ENCODE data around the gene STRADB.
A peak's percentile ranks its signal among the peaks of the same experiment; 100 is the strongest.
"Not testable (repeated sequence)": the region's sequence is repeated elsewhere in the genome, so short reads cannot be mapped to it uniquely, and the experiment has no call there.

Gene STRADB, protein sequence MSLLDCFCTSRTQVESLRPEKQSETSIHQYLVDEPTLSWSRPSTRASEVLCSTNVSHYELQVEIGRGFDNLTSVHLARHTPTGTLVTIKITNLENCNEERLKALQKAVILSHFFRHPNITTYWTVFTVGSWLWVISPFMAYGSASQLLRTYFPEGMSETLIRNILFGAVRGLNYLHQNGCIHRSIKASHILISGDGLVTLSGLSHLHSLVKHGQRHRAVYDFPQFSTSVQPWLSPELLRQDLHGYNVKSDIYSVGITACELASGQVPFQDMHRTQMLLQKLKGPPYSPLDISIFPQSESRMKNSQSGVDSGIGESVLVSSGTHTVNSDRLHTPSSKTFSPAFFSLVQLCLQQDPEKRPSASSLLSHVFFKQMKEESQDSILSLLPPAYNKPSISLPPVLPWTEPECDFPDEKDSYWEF

DNA sequence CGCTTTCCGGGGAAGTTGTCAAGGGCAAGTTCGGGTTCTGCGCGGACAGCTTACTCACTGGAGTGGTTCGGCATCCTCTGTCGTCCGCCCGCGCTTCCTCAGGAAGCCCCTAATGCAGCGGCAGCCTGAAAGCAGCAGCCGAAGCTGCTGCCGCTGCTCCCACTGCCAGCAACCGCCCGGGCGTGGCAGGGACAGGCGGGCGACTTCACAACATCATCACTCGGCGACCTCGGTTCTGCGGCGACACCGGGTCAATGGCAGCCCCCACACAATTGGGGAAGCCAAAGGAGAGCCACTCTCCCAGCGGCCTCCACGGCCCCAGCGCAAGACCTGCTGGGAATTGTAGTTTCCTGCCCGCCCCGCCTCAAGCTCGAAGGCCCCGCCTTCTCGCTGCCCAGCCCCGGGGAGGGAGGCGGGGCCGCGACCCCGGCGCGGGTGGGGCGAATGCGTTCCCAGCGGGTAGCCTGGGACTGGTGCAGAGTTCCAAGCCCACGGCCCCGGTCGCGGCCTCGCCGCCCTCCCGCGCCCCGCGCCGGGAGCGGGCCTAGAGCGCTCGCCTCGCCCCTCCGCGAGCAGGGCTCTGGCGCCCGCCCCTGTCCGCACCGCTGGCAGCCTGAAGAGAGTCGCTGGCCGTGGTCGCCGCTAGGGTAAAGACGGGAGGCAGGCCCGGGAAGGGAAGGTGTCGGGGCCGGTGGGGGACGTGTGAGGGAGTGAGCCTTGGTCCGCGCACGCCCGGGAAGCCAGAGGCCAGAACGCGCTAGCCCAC lies at the start of gene STRADB, which contains the start of gene TRAK2:
STRADB (plus strand) TSS at position 449 of the 766 bp plus-strand sequence. CDS start 3,101 bp downstream, outside the sequence.
TRAK2 (minus strand) TSS at position 167 of the 766 bp plus-strand sequence. CDS start 30,951 bp downstream, outside the sequence.
- peak; percentile 97 for DNase-seq

DNA sequence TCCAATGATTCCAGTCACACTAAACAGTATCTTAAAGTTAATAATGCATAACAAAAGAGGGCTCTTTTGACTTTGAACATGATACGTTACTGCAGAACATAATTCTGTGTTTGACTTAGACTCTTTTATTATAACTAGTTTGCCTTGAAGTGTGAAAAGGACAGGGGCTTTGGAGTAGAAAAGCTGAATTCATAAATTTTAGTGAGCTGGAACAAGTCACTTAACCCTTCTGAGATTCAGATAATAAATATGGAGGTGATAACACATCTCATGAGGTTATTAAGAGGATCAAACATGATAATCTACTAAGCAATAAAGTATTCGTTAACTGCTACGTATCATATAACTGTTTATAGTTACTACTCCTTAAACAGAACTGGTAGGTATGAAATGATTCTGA lies 49.7 kb upstream of the STRADB start:
- no peak for DNase-seq

DNA sequence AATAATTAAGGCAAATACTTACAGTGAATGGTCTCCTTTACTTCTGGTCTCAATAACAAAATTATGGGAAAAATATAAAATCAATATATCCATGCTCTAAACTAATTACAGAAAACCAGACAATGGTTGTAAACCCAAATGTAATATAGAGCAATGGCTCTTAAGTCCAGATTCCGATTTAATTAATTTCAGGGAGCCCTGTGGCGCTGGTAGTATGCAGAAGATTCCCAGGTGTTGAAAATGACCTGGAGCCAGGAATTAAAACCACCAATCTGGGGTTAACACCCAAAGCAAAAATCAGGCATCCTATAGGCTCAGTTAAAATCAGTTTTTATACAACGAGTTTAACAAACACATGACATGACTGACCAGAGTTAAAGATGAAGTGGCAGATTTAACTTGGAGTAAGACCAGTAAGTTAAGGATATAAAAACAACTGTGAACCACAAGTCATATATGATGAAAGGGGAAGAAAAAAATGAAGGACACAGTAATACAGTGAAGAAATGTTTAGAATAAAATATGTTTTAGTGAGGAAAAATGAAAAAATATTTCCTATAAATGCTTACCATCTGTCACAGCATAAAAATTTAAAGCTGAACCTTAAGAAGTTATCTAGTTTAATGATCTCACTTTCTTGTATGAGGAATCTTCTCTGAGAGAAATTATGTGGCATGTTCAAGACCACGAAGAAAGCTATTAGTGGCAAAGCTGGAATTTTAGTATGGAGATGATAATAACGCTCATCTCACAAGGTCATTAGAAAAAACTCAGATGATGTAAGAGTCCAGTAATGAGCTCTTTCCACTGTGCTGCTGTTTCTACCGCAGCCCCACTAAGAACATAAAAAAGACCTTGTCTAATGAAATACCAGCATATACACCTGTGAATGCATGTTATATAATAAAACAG lies 48.6 kb upstream of the STRADB start:
- DNase-seq = no peak

DNA sequence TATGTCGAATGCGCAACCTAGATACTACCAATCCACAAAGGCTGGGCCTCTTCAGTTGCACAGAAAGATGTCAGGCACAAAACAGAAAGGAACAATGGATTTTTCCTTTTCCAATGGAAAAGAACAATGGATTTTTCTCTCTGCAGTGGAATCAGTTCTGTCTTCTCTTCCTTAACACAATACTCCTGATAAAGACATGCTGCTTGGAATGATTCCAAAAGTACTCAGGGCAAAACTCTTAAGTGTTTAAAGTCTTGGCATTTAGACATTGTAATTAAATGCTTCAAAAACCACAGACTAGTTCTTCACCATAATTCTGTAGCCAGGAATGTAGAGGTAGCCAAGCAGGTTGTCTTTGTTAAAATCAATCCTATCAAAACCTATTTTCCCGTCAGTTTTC lies 47.7 kb upstream of the STRADB start:
- no peak for DNase-seq

- no peak for DNase-seq
Observed at GRCh38 chr2:201404699-201405280, 46.8 kb upstream of the STRADB start.

- DNase-seq = peak; percentile 15
Observed at GRCh38 chr2:201406077-201406662, 45.4 kb upstream of the STRADB start.

- no peak for DNase-seq
Observed at GRCh38 chr2:201407265-201407664, 44.3 kb upstream of the STRADB start.

DNA sequence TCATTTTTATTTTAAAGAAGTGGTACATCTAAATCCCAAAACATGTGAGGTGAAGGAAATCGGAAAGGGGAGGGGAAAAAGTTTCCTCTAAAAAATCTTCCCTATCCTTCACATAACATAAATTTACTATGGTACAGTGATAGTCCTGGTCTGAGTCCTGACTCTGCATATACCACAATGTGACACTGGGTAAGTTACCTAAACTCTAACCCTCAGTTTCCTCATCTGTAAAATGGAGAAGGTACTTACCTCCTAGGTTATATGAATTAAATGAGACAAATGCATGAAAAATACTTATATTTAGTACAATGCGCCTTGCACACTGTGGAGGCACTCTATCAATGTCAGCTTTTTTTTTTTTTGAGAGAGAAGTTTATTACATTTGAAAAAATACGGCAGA lies 42.6 kb upstream of the STRADB start:
- no peak for DNase-seq

DNA sequence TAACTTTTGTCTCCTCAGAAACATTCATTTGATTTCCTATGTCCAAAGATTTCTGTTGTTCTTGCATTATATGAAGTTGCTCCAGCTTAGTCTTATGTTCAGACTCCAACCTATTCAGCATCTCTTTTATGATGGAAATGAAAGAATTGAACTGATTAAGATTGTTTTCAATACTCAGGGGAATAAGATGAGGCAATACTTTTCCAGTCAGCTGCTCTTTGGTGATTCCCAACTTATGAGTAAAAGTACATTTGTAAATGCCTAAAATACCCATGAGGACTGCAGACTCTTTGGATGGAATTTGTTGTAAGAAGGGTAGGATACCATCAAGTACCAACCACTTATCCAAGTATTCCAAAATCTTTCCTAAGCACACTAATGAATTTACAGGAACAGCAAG lies 40.1 kb upstream of the STRADB start:
- DNase-seq = no peak

- no peak for DNase-seq
Observed at GRCh38 chr2:201413143-201413542, 38.4 kb upstream of the STRADB start.

DNA sequence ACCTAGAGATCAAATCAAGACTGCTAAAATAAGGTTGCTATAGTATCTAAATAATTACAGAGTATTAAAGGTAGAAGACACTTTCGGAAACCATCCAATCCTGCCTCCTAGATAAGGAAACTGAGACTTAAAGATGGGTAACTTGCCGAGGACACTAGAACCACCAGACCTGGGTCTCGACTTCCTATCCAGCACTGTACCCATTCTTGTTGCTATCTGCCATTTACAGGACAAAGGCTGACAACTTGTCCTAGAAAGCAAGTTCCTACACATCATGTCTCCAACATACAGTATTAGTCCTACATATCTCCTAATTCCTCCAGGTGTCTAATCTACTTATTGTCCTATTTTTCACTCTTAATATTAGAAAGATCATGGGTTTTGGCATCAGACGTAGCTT lies 38.0 kb upstream of the STRADB start:
- no peak for DNase-seq

- DNase-seq = peak; percentile 29
Observed at GRCh38 chr2:201414099-201415023, 37.2 kb upstream of the STRADB start.

- no peak for DNase-seq
Observed at GRCh38 chr2:201415149-201415548, 36.4 kb upstream of the STRADB start.

GRCh38 chr2:201419057-201419635 lies 32.4 kb upstream of the STRADB start:
- DNase-seq = peak; percentile 19

DNA sequence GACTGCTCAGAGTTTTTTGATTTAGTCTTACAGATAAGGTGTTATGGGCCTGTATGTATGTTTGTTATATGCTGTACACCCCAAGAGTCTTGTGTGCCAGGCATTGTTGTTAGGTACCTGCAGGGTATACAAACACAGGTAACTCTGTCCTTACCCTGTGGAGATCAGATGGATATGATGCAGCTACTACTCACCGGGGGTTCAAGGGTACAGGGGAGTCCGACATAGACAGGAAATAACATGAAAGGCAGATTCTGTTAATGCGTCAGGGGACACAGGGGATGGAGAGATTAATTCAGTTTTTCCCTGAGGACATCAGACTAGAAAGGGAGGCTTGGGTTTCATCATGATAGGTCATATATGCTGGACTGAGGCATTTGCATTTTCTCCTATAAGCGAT lies 31.6 kb upstream of the STRADB start:
- no peak for DNase-seq

- peak; percentile 41 for DNase-seq
Observed at GRCh38 chr2:201420442-201421113, 31.0 kb upstream of the STRADB start.

- no peak for DNase-seq
Observed at GRCh38 chr2:201425952-201426351, 25.6 kb upstream of the STRADB start.

DNA sequence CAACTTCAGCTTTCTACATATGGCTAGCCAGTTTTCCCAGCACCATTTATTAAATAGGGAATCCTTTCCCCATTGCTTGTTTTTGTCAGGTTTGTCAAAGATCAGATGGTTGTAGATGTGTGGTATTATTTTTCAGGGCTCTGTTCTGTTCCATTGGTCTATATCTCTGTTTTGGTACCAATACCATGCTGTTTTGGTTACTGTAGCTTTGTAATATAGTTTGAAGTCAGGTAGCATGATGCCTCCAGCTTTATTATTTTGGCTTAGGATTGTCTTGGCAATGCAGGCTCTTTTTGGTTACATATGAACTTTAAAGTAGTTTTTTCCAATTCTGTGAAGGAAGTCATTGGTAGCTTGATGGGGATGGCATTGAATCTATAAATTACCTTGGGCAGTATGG lies 23.2 kb upstream of the STRADB start:
- DNase-seq = not testable (repeated sequence)

DNA sequence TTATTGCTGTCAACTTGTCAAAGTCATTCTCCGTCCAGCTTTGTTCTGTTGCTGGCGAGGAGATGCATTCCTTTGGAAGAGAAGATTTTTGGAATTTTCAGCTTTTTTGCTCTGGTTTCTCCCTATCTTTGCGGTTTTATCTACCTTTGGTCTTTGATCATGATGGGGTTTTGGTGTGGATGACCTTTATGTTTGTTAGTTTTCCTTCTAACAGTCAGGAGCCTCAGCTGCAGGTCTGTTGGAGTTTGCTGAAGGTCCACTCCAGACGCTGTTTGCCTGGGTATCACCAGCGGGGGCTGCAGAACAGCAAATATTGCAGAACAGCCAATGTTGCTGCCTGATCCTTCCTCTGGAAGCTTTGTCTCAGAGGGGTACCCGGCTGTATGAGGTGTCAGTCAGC lies 21.7 kb upstream of the STRADB start:
- not testable (repeated sequence) for DNase-seq

GRCh38 chr2:201430322-201430721 lies 21.2 kb upstream of the STRADB start:
- DNase-seq = not testable (repeated sequence)

Measured in CD4-positive, alpha-beta T cell treated with Interleukin-4 for 4 hours (primary cell).